KMS-11 (cell line): ENCODE results near the gene AKNA.

ENCODE experiments used
- H2AFZ ChIP-seq: fragments of 200-600 bp; sonication (generic); 2 replicates; pipeline ENCODE4 v1.6.1; 2016; ENCODE audit warnings: antibody characterized with exemption, mixed run types, low read depth
- H3K27ac ChIP-seq: fragments of 200-600 bp; sonication (generic); 2 replicates; pipeline ENCODE4 v1.6.1; 2016; ENCODE audit warnings: mild to moderate bottlenecking, mixed run types
- H3K27me3 ChIP-seq: fragments of 200-600 bp; sonication (generic); 2 replicates; pipeline ENCODE4 v1.6.1; 2017; ENCODE audit warnings: mild to moderate bottlenecking, low read depth, mixed run types, moderate library complexity; ENCODE audit not compliant: insufficient read depth
- H3K36me3 ChIP-seq: fragments of 200-600 bp; sonication (generic); 2 replicates; pipeline ENCODE4 v1.6.1; 2017; ENCODE audit warnings: mild to moderate bottlenecking, mixed run types; ENCODE audit not compliant: insufficient read depth
- H3K4me1 ChIP-seq: fragments of 200-600 bp; sonication (generic); 2 replicates; pipeline ENCODE4 v1.6.1; 2016; ENCODE audit warnings: mild to moderate bottlenecking, low read depth, mixed run types; ENCODE audit not compliant: poor library complexity, severe bottlenecking
- H3K4me2 ChIP-seq: fragments of 200-600 bp; sonication (generic); 2 replicates; pipeline ENCODE4 v1.7.0; 2016; ENCODE audit warnings: mild to moderate bottlenecking, mixed run types
- H3K4me3 ChIP-seq: fragments of 200-600 bp; sonication (generic); IDR thresholded peaks from 2 replicates; pipeline ENCODE4 v1.6.1; 2017; ENCODE audit warnings: low read depth, low read length, mixed read lengths; ENCODE audit not compliant: insufficient read depth
- H3K79me2 ChIP-seq: fragments of 200-600 bp; sonication (generic); 2 replicates; pipeline ENCODE4 v1.6.1; 2016; ENCODE audit warnings: low read depth, mixed run types; ENCODE audit not compliant: insufficient read depth
- H3K9ac ChIP-seq: fragments of 200-600 bp; sonication (generic); 2 replicates; pipeline ENCODE4 v1.6.1; 2016; ENCODE audit warnings: mild to moderate bottlenecking, mixed run types
- H4K20me1 ChIP-seq: fragments of 200-600 bp; sonication (generic); 2 replicates; pipeline ENCODE4 v1.6.1; 2016; ENCODE audit warnings: mild to moderate bottlenecking, mixed run types; ENCODE audit not compliant: insufficient read depth
- TF ChIP-seq, protein P1 (sequence below): fragments of 200-600 bp; sonication (generic); conservative IDR thresholded peaks from 2 replicates; pipeline ENCODE4 v1.6.1; 2017; ENCODE audit warnings: low read depth, mild to moderate bottlenecking, antibody characterized with exemption, low read length, moderate library complexity, mixed read lengths

Gene AKNA

GRCh38 chr9:114394523-114395333 lies 6.9 kb upstream of the AKNA start:
- Histone ChIP-seq H3K4me3 (no peak overlapping the region), H3K27me3 (no peaks in the 10 kb centered on the region), H3K27ac (no peak overlapping the region; the same call in 1 of the 2 replicates), H3K36me3 (no peaks in the 10 kb centered on the region), H3K9ac (no peak overlapping the region), H3K4me1 (peaks cover 69% of the 10 kb centered on the region), H3K79me2 (peaks cover 35% of the 10 kb centered on the region), H4K20me1 (no peaks in the 10 kb centered on the region), H2AFZ (no peak overlapping the region), H3K4me2 (no peak overlapping the region)
- TF ChIP-seq, protein P1, sequence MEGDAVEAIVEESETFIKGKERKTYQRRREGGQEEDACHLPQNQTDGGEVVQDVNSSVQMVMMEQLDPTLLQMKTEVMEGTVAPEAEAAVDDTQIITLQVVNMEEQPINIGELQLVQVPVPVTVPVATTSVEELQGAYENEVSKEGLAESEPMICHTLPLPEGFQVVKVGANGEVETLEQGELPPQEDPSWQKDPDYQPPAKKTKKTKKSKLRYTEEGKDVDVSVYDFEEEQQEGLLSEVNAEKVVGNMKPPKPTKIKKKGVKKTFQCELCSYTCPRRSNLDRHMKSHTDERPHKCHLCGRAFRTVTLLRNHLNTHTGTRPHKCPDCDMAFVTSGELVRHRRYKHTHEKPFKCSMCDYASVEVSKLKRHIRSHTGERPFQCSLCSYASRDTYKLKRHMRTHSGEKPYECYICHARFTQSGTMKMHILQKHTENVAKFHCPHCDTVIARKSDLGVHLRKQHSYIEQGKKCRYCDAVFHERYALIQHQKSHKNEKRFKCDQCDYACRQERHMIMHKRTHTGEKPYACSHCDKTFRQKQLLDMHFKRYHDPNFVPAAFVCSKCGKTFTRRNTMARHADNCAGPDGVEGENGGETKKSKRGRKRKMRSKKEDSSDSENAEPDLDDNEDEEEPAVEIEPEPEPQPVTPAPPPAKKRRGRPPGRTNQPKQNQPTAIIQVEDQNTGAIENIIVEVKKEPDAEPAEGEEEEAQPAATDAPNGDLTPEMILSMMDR, result no peak

- Histone ChIP-seq H3K9ac (no peak overlapping the region), H2AFZ (no peak overlapping the region), H4K20me1 (no peaks in the 10 kb centered on the region), H3K36me3 (no peaks in the 10 kb centered on the region), H3K79me2 (peaks cover 55% of the 10 kb centered on the region), H3K4me1 (peaks cover 80% of the 10 kb centered on the region), H3K4me2 (no peak overlapping the region), H3K27me3 (no peaks in the 10 kb centered on the region), H3K4me3 (no peak overlapping the region), H3K27ac (no peak overlapping the region)
- TF ChIP-seq, protein P1, result no peak
Measured at GRCh38 chr9:114392749-114393112, 4.9 kb upstream of the AKNA start.

GRCh38 chr9:114390952-114391351 lies 3.2 kb upstream of the AKNA start:
- no peaks in the 10 kb centered on the region for H4K20me1 ChIP-seq
- H3K4me1 ChIP-seq, result peaks cover 65% of the 10 kb centered on the region
- H3K4me3 ChIP-seq, result no peak overlapping the region

DNA sequence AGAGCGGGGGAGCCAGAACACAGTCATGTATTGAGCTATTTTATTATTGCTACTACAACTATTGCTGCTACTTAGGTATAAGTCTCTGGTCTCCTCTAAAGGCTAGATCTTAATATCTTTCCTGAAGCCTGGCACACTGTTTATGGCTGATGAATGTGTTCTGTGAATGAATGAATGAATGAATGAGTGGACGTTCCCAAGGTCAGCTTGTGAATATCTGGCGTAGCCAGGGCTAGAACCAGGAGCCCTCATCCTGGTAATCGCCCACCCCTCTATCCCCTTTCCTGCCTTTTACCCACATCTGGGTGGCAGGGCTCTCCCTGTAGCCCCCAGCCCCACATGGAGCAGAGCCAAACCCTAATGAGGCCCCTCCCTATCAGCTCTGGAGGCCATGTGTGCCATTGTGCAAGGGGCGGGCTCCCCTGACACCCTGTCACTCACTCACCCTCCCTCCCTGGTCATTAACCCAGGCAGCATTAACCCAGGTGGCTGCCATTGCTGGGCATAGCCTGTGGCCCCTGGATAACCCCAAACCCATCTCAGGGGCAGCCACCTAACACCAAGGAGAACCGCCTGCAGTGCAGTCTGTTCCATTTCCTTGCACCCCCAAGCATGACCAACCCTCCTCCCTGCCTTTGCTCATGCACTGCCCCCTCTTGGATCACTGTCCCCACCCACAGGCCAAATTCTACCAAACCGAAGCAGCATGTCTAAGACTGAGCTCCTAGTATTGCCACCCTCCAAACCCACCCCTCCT lies 2.0 kb upstream of the AKNA start:
- H3K27ac ChIP-seq, result no peak overlapping the region
- H3K4me2 ChIP-seq, result peak overlapping the region; percentile 100; the same call in 1 of the 2 replicates
- no peak overlapping the region for H3K4me3 ChIP-seq
- TF ChIP-seq, protein P1, result no peak
- no peaks in the 10 kb centered on the region for H3K36me3 ChIP-seq
- H4K20me1 ChIP-seq, result no peaks in the 10 kb centered on the region
- no peaks in the 10 kb centered on the region for H3K27me3 ChIP-seq
- H3K4me1 ChIP-seq, result peaks cover 63% of the 10 kb centered on the region
- H3K79me2 ChIP-seq, result peaks cover 62% of the 10 kb centered on the region
- H2AFZ ChIP-seq, result no peak overlapping the region
- no peak overlapping the region for H3K9ac ChIP-seq

More at GRCh38 chr9:114390952-114391351, 3.2 kb upstream of the AKNA start:
- no peak overlapping the region for H3K9ac ChIP-seq
- H3K27ac ChIP-seq, result no peak overlapping the region; the same call in 1 of the 2 replicates
- no peaks in the 10 kb centered on the region for H3K27me3 ChIP-seq
- H3K79me2 ChIP-seq, result peaks cover 58% of the 10 kb centered on the region
- no peak overlapping the region for H2AFZ ChIP-seq
- no peaks in the 10 kb centered on the region for H3K36me3 ChIP-seq
- H3K4me2 ChIP-seq, result no peak overlapping the region
- TF ChIP-seq, protein P1, result no peak
